GM12891 (cell line): ENCODE data around the gene SLC8A1.

Experiments
- DNase-seq: peaks from one replicate; pipeline ENCODE4 v3.0.0; 2011; ENCODE audit warnings: low spot score; ENCODE audit not compliant: insufficient read length
- FAIRE-seq: peaks from 2 replicates; lab custom pipeline; 2011; peaks lifted over from hg19 to GRCh38; lab: Jason Lieb, UNC
- PAX5 ChIP-seq: IDR thresholded peaks from 2 replicates; pipeline ENCODE4 v1.6.1; 2011; ENCODE audit warnings: low read length, moderate library complexity, mild to moderate bottlenecking; ENCODE audit not compliant: insufficient read depth, severe bottlenecking
- POLR2A ChIP-seq: IDR thresholded peaks from 2 replicates; pipeline ENCODE4 v1.6.1; 2011; ENCODE audit warnings: low read depth, low read length, control low read depth
- POLR2AphosphoS5 ChIP-seq: IDR thresholded peaks from 2 replicates; pipeline ENCODE4 v1.6.1; 2011; ENCODE audit warnings: low read depth, low read length, control low read depth
- POU2F2 ChIP-seq: IDR thresholded peaks from 2 replicates; pipeline ENCODE4 v1.6.1; 2011; ENCODE audit warnings: low read depth, mild to moderate bottlenecking, control low read depth, low read length, moderate library complexity
- SPI1 ChIP-seq: IDR thresholded peaks from 2 replicates; pipeline ENCODE4 v1.6.1; 2011; ENCODE audit warnings: low read depth, low read length, control low read depth
- TAF1 ChIP-seq: IDR thresholded peaks from 2 replicates; pipeline ENCODE4 v1.6.1; 2011; ENCODE audit warnings: low read depth, low read length, control low read depth

The SLC8A1 gene

DNA sequence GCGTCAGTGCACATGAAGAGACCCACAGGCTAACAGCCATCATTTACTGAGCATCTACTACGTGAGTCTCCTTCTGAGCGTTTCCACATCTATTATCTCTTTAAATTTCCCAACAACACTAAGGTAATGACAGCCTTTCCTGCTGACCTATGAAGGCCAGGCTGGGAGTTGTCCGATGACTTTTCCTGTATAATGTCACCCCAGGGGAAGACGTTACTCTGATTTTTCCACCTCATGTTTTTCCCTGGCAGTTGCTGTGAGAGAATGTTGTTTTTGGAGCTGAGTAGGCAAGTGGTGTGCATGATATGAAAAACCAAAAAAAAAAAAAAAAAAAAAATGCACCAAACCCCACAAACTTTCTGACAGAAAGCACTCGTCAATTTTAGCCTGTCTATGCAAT is 207.6 kb downstream of the SLC8A1 start:
- no peak for TF ChIP-seq POLR2AphosphoS5
- no peak for TF ChIP-seq POLR2A
- no peak for TF ChIP-seq POU2F2
- no peak for TF ChIP-seq SPI1
- FAIRE-seq (no peak), DNase-seq (no peak)

DNA sequence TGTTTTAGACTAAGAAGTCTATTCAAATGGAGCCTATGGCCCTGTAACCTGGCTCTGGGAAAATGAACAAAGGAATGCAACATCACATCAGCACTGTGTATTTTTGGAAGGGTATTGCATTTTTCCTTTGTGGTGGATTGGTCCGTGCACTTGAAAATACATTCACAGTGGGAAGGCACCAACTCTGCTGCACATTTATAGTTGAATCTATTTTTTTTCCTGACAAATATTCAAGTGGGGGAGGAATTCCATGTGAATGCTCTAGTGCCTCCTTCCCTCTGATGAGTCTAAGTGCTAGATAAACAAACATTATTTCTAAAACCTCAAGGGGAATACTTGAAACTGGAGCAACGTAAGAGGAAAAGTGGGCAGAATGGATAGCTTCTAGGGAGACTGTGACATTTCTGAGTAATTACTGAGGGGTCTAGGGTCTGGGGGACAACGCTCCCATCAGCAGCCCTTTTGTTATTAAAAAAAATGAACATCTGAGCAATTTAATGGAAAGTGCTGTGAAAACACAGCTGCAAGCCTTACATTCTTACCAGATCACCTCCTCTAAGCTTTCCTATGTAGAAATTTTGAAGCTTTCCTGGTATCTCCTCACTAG is 208.2 kb downstream of the SLC8A1 start:
- DNase-seq (no peak), FAIRE-seq (no peak)
- TF ChIP-seq POLR2AphosphoS5 (no peak), SPI1 (no peak), POLR2A (no peak), PAX5 (no peak), TAF1 (no peak), POU2F2 (no peak)

DNA sequence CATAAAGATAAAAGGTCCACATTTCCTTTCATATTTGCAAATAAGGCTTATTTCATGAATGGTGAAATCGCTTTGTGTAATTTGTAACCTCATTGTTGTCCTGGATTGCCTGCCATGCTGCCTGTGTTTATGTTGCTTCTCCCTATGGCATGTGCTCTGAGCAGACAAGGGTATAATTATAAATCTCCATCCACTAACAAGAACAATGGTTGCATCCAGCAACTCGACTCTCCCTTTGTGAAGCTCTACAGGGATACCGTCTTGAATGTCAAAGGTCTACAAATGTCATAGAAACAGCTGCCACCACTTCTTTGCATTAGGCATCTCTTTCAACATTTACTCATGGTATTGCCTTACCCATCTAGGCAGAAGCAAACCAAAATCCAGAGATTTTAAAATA is 209.6 kb downstream of the SLC8A1 start:
- FAIRE-seq = no peak

DNA sequence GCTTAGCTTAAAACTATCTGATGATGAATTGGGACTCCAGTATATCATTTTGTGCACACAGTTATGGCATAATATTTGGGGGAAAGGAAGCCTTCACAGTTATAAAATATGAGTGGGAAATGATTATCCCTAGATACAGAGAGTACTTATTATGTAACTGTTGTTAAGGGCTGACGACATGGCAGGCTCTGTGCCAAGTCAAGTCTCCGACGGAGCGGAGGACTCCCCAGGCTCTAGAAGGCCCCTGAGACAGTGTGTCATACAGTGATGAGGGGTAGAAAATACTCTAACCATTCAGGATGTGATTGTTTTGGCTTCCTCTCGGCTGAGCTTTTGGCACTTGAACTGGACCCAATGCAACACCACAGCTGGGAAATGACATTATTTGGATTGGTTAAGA is 211.8 kb downstream of the SLC8A1 start:
- no peak for DNase-seq
- TF ChIP-seq POLR2AphosphoS5 (no peak), POLR2A (no peak), PAX5 (no peak), POU2F2 (no peak), SPI1 (no peak), TAF1 (no peak)
- FAIRE-seq = no peak

More for the DNA sequence above, 209.6 kb downstream of the SLC8A1 start:
- no peak for DNase-seq
- TF ChIP-seq TAF1 (no peak), SPI1 (no peak)

DNA sequence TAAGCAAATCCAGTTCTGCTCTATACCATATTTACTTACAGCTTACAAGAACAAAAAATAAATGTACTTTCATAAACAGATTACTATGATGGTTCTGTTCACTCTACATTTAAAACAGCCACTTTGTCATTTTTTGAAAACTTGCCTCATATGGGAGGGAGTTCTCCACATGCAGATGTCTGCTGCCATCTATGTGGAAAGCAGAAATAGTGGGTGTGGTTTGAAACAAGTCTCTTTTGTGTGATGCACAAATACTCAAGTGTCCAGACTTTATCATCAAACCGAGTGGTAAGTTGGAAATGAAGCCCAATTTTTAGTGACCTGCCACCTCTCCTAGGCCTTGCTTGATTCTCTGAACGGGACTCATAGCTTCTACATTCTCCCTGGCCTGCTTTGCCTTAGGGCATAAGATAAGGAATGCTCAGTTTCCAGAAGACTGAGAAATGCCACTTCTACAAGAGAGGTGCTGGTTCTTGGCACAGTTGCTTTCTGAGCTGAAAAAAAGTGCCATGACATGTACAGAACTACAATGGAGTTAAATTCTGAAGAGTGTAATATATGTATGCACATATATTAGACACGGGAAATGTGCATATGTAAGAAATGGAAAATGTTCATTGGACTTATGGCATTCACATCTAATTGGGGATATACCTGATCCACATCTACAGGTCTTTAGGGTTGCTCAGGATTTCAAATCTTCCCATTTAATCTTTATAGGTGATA is 221.0 kb downstream of the SLC8A1 start:
- FAIRE-seq (no peak), DNase-seq (no peak)
- TF ChIP-seq POLR2AphosphoS5 (no peak), POU2F2 (no peak), POLR2A (no peak), SPI1 (no peak), PAX5 (no peak), TAF1 (no peak)

DNA sequence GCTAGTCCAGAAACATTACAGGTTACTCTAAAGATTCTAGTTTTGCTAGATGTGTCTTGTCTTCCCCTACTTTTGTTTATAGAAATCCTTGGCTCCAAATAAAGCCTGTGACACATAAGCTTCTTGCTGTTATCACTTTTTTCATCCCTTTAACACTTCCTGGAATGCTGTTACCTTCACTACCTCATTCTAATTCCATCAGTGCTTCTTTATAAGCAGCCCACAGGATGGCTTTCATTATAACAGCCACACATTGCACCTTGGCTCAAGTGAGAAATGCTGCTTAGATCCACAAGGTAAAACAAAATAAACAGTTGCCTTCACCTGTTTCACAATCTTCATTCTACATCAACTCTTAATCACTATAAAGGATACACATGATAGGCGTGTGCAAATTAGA is 221.7 kb downstream of the SLC8A1 start:
- DNase-seq (no peak), FAIRE-seq (no peak)
- TF ChIP-seq POU2F2 (no peak), POLR2A (no peak), TAF1 (no peak), PAX5 (no peak), SPI1 (no peak), POLR2AphosphoS5 (no peak)

DNA sequence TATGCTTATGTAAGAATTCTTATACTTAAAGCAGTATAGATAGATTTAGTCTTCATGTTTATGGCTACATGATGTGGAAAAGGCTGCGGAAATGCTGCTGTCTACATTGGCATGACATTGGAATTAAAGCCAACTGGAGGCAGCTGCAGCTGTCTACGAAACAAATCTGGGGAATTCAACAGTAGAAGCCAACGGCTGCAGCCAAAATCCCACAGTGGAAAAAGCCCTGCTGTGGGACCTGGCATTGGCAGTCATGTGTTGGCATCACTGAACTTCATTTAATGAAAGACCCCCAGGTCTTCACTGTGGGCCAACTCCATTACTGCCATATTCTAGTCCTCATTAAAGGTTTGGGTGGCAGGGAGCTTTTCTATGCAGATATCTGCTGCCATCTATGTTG is 223.6 kb downstream of the SLC8A1 start:
- no peak for TF ChIP-seq PAX5
- no peak for TF ChIP-seq POLR2A
- no peak for TF ChIP-seq SPI1
- no peak for TF ChIP-seq POU2F2
- no peak for TF ChIP-seq POLR2AphosphoS5
- FAIRE-seq (no peak), DNase-seq (no peak)

DNA sequence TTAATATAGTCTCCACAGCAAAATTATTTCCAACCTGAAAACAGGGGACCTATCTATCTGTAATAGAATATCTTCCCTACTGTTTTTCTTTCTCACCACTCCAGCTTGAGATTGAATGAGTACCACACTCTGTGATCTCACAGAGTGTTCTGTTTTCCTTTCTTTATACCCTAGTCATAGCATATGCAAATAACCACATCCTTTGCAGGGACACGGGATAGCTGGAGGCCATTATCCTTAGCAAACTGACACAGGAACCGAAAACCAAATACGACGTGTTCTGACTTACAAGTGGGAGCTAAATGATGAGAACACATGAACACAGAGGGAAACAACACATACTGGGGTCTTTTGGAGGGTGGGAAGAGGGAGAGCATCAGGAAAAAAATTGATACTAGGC is 224.7 kb downstream of the SLC8A1 start:
- FAIRE-seq (no peak), DNase-seq (no peak)
- TF ChIP-seq POLR2A = no peak
- no peak for TF ChIP-seq POU2F2
- no peak for TF ChIP-seq SPI1
- TF ChIP-seq PAX5 = no peak
- no peak for TF ChIP-seq POLR2AphosphoS5
- TF ChIP-seq TAF1 = no peak

DNA sequence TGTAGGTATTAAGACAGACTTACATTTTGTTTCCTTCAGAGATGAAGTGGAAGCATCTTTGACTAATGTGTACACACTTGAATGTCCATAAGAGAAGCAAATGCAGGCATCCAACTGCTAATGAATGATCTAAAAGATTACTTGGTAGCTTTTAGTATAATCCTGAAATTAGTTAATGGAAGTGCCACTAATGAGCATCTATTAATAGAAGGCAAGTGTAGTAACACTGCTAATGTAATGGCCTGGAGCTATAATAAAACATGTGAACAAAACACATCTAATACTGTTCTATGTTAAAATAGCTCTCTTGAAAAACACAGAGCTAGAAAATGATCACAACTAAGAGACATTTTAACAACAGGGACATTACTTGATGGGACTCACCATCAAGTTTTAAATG is 225.3 kb downstream of the SLC8A1 start:
- no peak for FAIRE-seq
- no peak for TF ChIP-seq POU2F2
- TF ChIP-seq PAX5 = no peak
- no peak for TF ChIP-seq POLR2AphosphoS5
- no peak for TF ChIP-seq POLR2A
- no peak for DNase-seq

DNA sequence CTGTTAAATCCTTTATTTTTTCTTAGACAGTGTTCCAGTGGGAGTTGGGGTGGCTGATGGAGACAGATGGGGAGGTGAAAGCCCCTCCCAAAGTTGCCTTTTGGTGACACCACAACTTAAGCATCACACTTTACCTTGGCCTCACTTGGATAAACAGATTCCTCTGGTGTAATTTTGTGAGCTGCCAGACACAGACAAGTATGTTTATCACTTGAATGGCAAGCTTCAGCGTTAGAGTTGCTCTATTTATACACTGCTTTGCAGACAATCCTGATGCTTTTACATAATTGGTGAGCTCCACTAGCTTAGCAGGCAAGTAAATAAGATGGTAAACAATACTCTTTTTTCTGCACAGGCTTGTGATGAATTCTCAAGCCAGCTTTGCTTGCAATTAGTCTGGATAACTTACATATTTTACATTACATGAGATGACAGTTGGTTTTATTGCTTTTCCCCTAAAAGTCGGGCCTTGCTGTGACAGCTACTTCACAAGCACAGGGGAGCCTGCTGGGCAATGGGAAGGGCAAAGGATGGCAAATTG is 226.2 kb downstream of the SLC8A1 start:
- FAIRE-seq = no peak
- DNase-seq = no peak
- TF ChIP-seq TAF1 (no peak), POLR2A (no peak), POLR2AphosphoS5 (no peak), SPI1 (no peak), PAX5 (no peak), POU2F2 (no peak)
